SJSA1 (cell line): ENCODE data around the gene RBCK1. TPM values are rescaled to one million over a fixed set of nuclear protein-coding genes. Genes with fewer than 3 reads are reported as not detected.
"Not testable (repeated sequence)": the region's sequence is repeated elsewhere in the genome, so short reads cannot be mapped to it uniquely, and the experiment has no call there.

ENCODE experiments used
- DNase-seq, 2 experiments: peaks; one replicate each; pipeline ENCODE4 v3.0.0-alpha.2; 2015 to 2020; ENCODE audit warnings: low spot score in 2 of 2, low read depth in 1 of 2
- H3K27ac ChIP-seq: fragments of 250-450 bp; sonication (Bioruptor Pico); 2 replicates; pipeline ENCODE4 v1.5.1; 2020; ENCODE audit warnings: mild to moderate bottlenecking, moderate library complexity
- H3K27me3 ChIP-seq: fragments of 250-450 bp; sonication (Bioruptor Pico); replicated peaks from 2 replicates; pipeline ENCODE4 v1.5.1; 2020; ENCODE audit warnings: mild to moderate bottlenecking, moderate library complexity
- H3K36me3 ChIP-seq: fragments of 250-450 bp; sonication (Bioruptor Pico); 2 replicates; pipeline ENCODE4 v1.5.1; 2020; ENCODE audit warnings: mild to moderate bottlenecking
- H3K4me1 ChIP-seq: fragments of 250-450 bp; sonication (Bioruptor Pico); replicated peaks from 2 replicates; pipeline ENCODE4 v1.6.1; 2021; ENCODE audit warnings: mild to moderate bottlenecking
- H3K4me3 ChIP-seq: fragments of 250-450 bp; sonication (Bioruptor Pico); 2 replicates; pipeline ENCODE4 v1.5.1; 2020; ENCODE audit warnings: mild to moderate bottlenecking
- H3K9me3 ChIP-seq: fragments of 250-450 bp; sonication (Bioruptor Pico); replicated peaks from 2 replicates; pipeline ENCODE4 v1.5.1; 2020; ENCODE audit warnings: mild to moderate bottlenecking
- total RNA-seq: library from RNA; depleted of rRNA; stranded (reverse); fragments of >200 nt; shearing (Covaris generic); gene quantifications from 2 replicates; pipeline ENCODE4 v1.2.3, GENCODE V29; 2014

Gene RBCK1
- total RNA-seq, 1 experiment from 2014 or later = 78.4 TPM

GRCh38 chr20:435558-435957, 27.5 kb downstream of the RBCK1 start:
- Histone ChIP-seq H3K27ac (no peak overlapping the region), H3K27me3 (no peaks in the 10 kb centered on the region), H3K36me3 (peaks cover 89% of the 10 kb centered on the region), H3K4me1 (no peaks in the 10 kb centered on the region), H3K9me3 (no peaks in the 10 kb centered on the region), H3K4me3 (no peak overlapping the region)
- no peak for DNase-seq

GRCh38 chr20:436476-436875, 28.4 kb downstream of the RBCK1 start:
- no peak overlapping the region for H3K4me3 ChIP-seq
- no peaks in the 10 kb centered on the region for H3K27me3 ChIP-seq
- no peak overlapping the region for H3K27ac ChIP-seq
- peaks cover 89% of the 10 kb centered on the region for H3K36me3 ChIP-seq
- no peaks in the 10 kb centered on the region for H3K4me1 ChIP-seq
- no peaks in the 10 kb centered on the region for H3K9me3 ChIP-seq
- no peak for DNase-seq

DNA sequence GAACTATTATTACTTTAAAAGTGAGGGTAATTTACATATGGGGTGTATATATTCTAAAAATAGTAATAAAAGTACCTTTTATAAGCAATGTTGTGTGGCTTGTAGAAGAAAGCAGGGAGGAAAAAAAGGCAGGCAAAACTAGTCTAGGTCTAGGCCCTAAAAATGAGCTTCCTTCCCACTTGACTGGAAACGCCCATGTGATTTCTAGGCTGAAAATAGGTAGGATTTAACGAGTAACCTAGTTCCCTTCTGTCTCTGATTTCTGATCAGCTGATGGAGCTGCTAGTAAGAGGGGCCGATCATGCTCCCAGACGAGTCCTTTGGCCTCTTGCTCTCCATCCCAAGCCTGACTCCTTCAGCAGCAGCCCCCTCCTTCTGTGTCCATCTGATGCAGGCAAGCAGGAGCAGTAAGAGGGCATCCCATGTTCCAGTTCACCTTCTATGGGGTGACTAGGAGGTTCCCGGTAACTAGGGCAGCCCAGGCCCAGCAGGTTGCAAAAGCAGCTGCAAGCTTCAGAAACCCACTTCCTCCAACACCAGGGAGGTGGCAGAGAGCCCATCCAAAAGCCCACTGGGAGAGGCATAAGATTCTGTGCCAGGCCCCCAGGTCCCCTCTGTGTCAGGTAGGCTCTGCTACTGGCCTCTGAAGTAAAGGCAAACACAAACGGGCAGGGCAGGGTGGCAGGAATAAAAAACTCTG, 29.8 kb downstream of the RBCK1 start:
- no peaks in the 10 kb centered on the region for H3K9me3 ChIP-seq
- H3K27ac ChIP-seq = no peak overlapping the region
- H3K27me3 ChIP-seq = no peaks in the 10 kb centered on the region
- DNase-seq = no peak
- no peak overlapping the region for H3K4me3 ChIP-seq
- H3K36me3 ChIP-seq = peaks cover 88% of the 10 kb centered on the region
- no peaks in the 10 kb centered on the region for H3K4me1 ChIP-seq

- H3K36me3 ChIP-seq = peaks cover 96% of the 10 kb centered on the region
- H3K4me1 ChIP-seq = no peaks in the 10 kb centered on the region
- no peak overlapping the region for H3K4me3 ChIP-seq
- H3K27ac ChIP-seq = no peak overlapping the region
- no peaks in the 10 kb centered on the region for H3K27me3 ChIP-seq
- DNase-seq = no peak
- no peaks in the 10 kb centered on the region for H3K9me3 ChIP-seq
These were observed 30.7 kb downstream of the RBCK1 start for GRCh38 chr20:438571-439469.

DNA sequence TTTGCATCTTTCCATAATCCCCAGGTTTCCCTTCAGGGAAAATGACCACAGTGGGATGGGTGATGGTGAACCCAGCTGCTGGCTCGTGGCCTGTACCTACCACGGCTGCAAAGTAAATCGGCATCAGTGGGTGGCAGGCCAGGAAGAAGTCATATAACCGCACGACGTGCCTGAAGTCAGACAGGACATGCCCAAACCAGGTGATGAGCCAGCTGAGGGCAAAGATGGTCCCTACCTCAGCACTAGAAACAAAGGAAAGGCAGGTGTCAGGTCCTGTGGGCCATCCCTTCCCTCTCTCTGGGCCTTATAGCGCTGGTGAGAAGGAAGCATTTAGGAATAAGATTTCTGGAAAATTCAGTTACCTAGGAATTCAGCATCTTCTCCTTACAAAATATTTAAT, 32.0 kb downstream of the RBCK1 start:
- H3K36me3 ChIP-seq = peaks cover 96% of the 10 kb centered on the region
- H3K27ac ChIP-seq = no peak overlapping the region
- no peaks in the 10 kb centered on the region for H3K9me3 ChIP-seq
- DNase-seq = no peak
- no peaks in the 10 kb centered on the region for H3K4me1 ChIP-seq
- no peak overlapping the region for H3K4me3 ChIP-seq
- H3K27me3 ChIP-seq = no peaks in the 10 kb centered on the region

GRCh38 chr20:440636-441035, 32.5 kb downstream of the RBCK1 start:
- H3K9me3 ChIP-seq = no peaks in the 10 kb centered on the region
- no peaks in the 10 kb centered on the region for H3K4me1 ChIP-seq
- DNase-seq = no peak
- no peak overlapping the region for H3K27ac ChIP-seq
- no peak overlapping the region for H3K4me3 ChIP-seq
- H3K36me3 ChIP-seq = peaks cover 96% of the 10 kb centered on the region
- H3K27me3 ChIP-seq = no peaks in the 10 kb centered on the region

GRCh38 chr20:443223-443775, 35.2 kb downstream of the RBCK1 start:
- peaks cover 86% of the 10 kb centered on the region for H3K36me3 ChIP-seq
- H3K9me3 ChIP-seq = no peaks in the 10 kb centered on the region
- H3K4me3 ChIP-seq = no peak overlapping the region
- no peaks in the 10 kb centered on the region for H3K27me3 ChIP-seq
- no peak overlapping the region for H3K27ac ChIP-seq
- H3K4me1 ChIP-seq = no peaks in the 10 kb centered on the region
- no peak for DNase-seq

- Histone ChIP-seq H3K27me3 (no peaks in the 10 kb centered on the region), H3K27ac (no peak overlapping the region), H3K4me3 (no peak overlapping the region), H3K4me1 (no peaks in the 10 kb centered on the region), H3K36me3 (peaks cover 77% of the 10 kb centered on the region), H3K9me3 (no peaks in the 10 kb centered on the region)
- no peak for DNase-seq
These were observed 36.0 kb downstream of the RBCK1 start for GRCh38 chr20:444117-444516.

DNA sequence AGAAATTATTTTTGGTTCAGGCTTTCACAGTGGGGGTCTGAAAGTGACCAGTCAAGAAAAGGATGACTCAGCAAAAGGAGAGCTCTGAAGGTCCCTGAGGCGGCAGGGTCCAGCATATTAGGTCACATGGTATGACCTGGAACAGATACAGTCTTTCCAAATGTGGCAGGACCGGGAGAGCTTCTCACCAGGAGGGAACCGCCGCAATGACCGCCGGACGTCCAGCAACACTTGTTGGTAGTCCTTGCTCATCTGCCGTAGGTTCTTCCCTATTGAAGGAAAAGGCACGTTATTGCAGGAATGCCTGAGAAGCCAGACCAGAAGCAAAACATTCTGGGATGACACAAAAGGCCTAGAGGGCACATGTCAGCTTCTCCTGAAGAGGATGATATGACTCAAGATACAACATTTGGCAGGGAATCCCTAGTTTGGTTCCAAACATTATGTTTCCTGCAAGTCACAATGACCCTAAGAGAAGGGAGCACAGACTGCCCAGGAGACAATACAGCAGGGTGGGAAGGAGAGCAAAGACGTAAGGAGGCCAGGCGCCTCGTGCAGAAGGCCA, 36.8 kb downstream of the RBCK1 start:
- Histone ChIP-seq H3K9me3 (no peaks in the 10 kb centered on the region), H3K36me3 (peaks cover 69% of the 10 kb centered on the region), H3K27me3 (no peaks in the 10 kb centered on the region), H3K27ac (no peak overlapping the region), H3K4me1 (no peaks in the 10 kb centered on the region), H3K4me3 (no peak overlapping the region)
- no peak for DNase-seq

- H3K36me3 ChIP-seq = peaks cover 61% of the 10 kb centered on the region
- no peaks in the 10 kb centered on the region for H3K27me3 ChIP-seq
- no peak overlapping the region for H3K27ac ChIP-seq
- H3K4me1 ChIP-seq = no peaks in the 10 kb centered on the region
- H3K9me3 ChIP-seq = no peaks in the 10 kb centered on the region
- no peak overlapping the region for H3K4me3 ChIP-seq
- DNase-seq = no peak
These were observed 37.6 kb downstream of the RBCK1 start for GRCh38 chr20:445514-446336.

- H3K4me1 ChIP-seq, DNase-seq, H3K27me3 ChIP-seq, H3K27ac ChIP-seq, H3K4me3 ChIP-seq, H3K9me3 ChIP-seq, H3K36me3 ChIP-seq: not testable (repeated sequence)
These were observed 43.9 kb downstream of the RBCK1 start for GRCh38 chr20:452021-452420.

DNA sequence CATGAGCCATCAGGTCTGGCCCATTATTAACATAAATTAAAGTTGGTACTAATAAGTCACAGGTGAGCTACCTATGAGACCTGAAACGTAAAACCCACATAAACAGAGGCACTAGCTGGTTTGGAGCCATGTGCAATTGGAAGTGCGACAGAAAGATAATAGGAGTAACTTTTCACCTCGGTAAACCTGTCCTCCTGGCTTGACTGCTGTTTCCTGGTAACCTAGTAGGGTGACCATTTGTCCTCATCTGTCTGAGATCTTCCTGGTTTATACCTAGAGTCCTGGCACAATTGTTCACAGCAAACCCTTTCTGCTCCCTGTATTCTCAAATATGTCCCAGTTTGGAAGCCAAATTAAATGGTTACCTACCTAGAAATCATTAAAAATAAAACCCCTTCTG, 46.9 kb downstream of the RBCK1 start:
- H3K27me3 ChIP-seq = no peaks in the 10 kb centered on the region
- DNase-seq = no peak
- no peak overlapping the region for H3K4me3 ChIP-seq
- no peaks in the 10 kb centered on the region for H3K9me3 ChIP-seq
- H3K27ac ChIP-seq = no peak overlapping the region
- no peaks in the 10 kb centered on the region for H3K36me3 ChIP-seq
- no peaks in the 10 kb centered on the region for H3K4me1 ChIP-seq

- Histone ChIP-seq H3K36me3 (peaks cover 6% of the 10 kb centered on the region), H3K27ac (no peak overlapping the region), H3K4me1 (peaks cover 12% of the 10 kb centered on the region), H3K9me3 (no peaks in the 10 kb centered on the region), H3K4me3 (no peak overlapping the region), H3K27me3 (no peaks in the 10 kb centered on the region)
- no peak for DNase-seq
These were observed 50.7 kb downstream of the RBCK1 start for GRCh38 chr20:458776-459175.
